Mesenteric fat pad (tissue), 1 donor: ENCODE measurements around the gene VPS41. TPM values are rescaled to one million over a fixed set of nuclear protein-coding genes. Genes with fewer than 3 reads are reported as not detected.

ENCODE experiments used
- DNase-seq: peaks from one replicate; pipeline ENCODE4 v3.0.0-alpha.2; 2020; ENCODE audit warnings: low spot score
- total RNA-seq: library from RNA; stranded (reverse); fragmentation: NEBNext Ultra II Directional; extraction: Animal tissue kit (Norgen Biotek cat#: 25700); gene quantifications from one replicate; pipeline ENCODE4 v1.2.1, GENCODE V29; 2021
- donor health status: DM: yes; HTN: yes; CAD: no.

The VPS41 gene
- total RNA-seq, 1 donor from 2014 or later = 63.3 TPM

- DNase-seq = no peak
These were observed 1.9 kb downstream of the VPS41 start for GRCh38 chr7:38907066-38907465.

DNA sequence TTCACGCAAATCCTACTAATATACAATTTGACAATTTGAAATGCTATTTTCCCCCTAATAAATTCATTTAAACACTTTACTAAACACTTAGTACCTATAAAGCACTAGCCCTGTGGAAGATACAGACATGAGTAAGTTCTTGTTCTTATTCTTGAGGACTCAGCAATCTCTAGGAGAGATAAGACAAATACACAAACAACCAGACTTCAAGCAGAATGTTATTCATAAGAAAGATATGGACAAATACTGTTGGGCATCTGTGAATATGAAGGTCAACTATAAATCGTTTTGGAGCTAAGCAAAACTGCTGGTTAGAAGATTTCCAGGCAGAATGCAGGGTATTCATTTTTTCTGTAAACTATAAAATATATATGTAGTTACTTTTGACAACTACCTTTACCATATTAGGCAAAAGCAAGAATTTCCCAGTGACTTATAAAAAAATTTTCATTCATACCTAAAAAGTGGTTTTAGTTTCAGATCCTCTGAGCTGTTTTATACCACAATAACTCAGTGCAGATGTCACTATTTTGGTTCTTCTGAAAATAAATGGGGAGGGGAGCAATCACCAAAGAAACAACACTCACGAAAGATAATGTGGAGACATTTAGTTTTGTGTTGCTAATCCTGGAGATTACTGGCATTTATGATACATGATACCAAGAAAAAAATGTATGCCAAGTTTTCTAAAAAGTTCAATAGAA is 3.8 kb downstream of the VPS41 start:
- DNase-seq = no peak

DNA sequence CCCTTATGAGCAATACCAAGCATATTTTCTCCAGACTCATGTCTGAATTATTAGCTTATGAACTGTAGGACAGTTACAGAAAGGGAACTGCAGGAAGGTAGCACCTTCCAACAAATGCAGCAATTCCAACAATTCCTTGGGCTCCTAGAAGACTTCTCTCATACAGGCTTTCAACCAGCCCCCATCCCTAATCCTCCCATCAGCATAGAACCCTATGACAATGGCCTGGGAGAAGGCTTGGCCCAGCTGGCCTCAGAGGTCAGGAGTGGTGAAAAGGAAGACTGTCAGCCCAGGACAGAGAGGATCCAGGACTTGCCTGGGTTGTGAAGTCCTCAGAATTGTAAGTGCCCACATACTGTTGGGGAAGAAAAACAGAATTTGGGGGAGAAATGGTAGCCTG is 5.9 kb downstream of the VPS41 start:
- DNase-seq = no peak

DNA sequence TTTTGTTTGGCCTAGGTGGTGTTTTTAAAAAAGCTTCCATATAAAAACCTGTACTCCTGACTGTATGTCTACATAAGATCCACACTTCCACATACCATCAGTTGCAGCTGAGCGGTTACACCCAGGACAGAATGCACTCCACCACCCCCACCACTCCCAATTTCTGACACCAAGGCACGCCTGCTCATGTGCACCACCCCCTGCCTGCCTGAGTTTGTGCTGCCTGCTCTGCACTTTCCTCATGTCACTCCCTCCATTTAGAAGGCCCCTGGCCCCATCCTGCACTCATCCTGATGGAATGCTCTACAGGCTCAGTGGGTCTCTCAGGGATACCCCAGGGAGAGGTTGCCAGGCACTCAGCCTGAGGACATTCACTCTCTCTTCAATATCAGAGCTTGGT is 6.5 kb downstream of the VPS41 start:
- no peak for DNase-seq

DNA sequence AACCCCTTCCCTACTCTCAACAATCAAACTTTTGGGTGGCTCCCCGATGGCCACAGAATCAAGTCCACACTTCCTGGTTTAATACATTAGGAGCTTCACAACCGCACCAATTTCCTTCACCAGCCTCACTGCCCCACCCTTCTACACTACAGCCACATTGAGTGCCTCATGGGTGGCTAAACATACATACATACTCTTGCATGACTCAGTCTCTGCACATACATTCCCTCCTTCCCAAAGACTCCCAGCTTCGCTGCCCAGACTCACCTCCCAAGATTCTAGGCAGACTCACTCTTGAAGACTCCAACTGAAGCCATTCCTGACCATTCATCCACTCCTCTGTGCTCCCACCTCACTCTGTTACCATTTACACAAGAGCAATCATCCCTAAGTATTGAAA is 15.9 kb downstream of the VPS41 start:
- DNase-seq = no peak

- no peak for DNase-seq
These were observed 18.4 kb downstream of the VPS41 start for GRCh38 chr7:38890597-38890996.

DNA sequence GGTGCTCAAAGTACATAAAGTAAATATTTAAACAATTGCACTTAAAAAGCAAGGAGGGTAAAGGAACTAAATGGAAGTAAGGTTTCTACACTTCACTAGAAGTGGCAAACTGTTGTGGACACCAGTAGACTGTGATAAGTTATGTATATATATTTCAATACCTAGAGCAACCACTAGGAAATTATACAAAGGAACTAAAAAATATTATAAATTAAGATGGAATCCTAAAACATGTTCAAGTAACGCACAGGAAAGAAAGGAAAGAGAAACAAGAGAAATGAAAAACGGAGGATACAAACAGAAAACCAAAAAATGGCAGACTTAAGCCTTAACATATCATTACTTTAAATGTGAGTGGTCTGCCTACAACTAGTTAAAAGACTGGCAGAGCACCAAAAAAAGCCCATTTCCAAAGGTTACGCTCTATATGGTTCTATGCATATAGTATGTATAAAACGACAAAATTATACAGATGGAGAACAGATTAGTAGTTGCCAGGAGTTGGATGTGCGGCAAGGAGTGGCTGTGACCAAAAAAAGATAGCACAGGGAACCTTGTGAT is 19.0 kb downstream of the VPS41 start:
- DNase-seq = no peak

- no peak for DNase-seq
These were observed 19.9 kb downstream of the VPS41 start for GRCh38 chr7:38889079-38889478.

DNA sequence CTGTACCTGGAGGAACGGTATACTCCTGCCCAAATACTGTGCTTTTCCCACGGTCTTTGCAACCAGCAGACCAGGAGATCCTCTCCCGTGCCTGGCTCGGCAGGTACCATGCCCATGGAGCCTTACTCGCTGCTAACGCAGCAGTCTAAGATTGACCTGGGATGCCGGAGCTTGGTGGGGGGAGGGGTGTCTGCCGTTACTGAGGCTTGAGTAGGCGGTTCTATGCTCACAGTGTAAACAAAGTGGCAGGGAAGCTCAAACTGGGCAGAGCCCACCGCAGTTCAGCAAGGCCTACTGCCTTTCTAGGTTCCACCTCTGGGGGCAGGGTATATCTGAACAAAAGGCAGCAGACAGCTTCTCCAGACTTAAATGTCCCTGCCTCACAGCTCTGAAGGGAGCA is 22.7 kb downstream of the VPS41 start:
- DNase-seq = no peak

DNA sequence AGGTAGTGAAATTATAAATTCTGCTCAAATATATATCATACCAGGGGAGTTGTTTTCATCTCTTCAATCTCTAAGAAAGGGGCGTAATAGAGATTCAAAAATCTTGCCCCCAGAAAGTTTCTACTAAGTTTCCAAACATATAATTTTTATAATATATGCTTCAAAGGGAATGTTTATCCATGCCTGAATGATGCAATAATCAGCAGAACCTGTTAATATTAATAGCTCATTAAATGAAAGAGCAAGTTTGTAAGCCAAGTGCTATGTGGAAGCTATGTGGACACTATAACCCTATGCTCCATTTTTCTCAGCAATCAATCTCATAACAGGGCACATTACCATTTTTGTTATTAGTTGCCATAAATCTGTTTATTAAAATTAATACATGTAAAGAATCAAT is 25.3 kb downstream of the VPS41 start:
- DNase-seq = no peak

GRCh38 chr7:38881947-38882684 is 26.9 kb downstream of the VPS41 start:
- DNase-seq = no peak

DNA sequence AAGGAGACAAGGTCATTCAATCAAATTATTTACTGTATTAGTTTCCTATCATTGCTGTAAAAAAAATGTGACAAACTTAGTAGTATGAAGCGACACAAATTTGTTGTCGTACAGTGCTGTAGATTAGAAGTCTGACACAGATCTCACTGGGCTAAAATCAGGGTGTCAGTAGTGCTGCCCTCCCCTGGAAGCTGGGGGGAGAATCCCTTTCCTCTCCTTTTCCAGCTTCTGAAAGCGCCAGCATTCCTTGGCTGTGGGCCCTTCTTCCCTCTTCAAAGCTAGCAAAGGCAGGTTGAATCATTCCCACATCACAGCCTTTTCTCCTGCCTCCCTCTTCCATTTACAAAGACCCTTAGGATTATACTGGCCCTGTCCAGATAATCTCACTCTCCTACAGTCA is 28.0 kb downstream of the VPS41 start:
- DNase-seq = no peak

DNA sequence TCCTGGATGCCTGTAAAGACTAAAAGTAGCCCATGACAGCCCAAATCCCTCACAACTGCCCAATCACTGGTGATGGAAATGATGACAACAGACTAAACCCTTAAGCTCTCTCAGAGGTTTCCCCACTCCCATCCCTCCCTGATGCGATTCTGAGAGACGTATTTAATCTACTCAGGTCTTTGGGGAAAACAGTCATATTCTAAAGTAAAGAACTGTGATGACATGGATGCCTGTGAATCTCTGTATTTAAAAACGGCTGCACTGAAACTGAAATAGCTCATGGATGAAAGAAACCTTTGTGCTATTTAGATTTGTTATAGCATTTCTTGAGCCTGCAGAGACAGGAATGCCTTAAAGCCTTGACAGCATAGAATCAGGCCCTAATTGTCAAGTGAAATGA is 28.5 kb downstream of the VPS41 start:
- no peak for DNase-seq

DNA sequence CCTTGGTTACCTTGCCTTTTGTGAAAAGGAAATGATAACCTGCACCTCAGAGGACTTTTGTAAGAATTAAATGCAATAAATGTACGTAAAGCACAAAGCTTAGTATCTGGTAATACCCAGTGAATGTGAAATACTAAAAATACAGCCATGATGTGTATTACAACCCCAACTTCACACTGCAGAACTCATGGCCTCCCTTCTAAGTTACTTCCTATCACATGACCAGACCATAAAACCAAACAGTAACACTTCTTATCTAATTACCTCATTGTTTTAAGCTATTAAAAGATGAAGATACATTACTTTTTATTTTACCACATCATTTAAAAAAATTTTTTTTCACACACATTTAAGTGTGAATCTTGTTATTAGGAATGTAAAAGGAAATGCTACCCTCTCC is 29.0 kb downstream of the VPS41 start:
- no peak for DNase-seq

DNA sequence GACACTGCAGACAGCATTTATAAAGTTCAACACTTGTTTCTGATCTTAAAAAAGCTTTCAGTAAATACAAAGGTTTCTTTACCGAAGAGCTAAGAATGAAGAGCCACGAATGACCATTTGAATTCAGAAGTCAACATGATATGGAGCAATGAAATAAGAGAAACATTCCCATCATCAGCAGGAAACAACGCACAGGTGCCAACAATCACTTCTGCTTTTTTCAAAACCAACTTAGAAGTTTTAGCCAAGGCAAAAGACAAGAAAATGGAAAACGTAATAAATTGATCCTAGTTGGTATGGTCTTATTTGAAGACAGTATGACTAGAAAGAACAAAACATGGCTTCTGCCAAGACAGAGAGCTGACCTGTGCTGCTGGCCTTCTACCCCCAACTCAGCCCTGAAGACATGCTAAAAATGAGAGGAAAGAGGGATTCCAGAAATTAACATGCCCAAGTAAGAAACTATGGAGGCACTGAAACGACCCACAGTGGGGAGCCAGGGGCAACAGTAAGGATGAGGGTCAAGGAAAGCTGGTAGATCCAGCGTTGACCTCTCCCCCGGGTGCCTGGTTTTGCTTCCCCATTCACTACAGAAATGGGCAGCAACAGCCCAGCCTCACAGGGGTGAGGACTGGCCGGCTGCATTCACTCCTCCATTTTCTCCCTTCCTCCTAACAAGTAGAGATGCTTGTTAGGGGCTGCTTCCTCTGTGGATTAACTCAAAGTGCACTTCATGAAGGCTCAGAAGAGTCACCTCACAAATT is 30.1 kb downstream of the VPS41 start:
- no peak for DNase-seq

GRCh38 chr7:38873433-38873832 is 35.6 kb downstream of the VPS41 start:
- no peak for DNase-seq

- DNase-seq = no peak
These were observed 36.8 kb downstream of the VPS41 start for GRCh38 chr7:38872202-38872601.

DNA sequence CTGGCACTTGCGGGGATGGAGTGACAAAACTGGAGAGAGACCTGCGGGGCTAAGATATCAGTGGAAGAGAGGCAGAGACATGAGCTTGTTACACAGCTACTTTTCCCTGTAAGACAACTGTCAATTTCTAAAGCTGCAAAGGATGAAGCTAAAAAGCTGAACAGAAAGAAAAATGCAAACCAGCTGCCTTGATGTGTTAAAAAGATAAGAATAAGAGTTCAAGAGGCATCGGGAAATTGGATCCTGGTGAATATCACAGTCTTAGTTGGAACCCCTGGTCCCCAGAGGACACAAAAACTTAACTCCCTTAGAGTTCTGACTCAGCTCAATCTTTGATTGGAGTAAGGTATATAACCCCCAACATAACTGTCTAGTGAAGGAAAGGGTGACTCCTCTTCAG is 38.8 kb downstream of the VPS41 start:
- no peak for DNase-seq

GRCh38 chr7:38863601-38864291 is 45.2 kb downstream of the VPS41 start:
- no peak for DNase-seq

DNA sequence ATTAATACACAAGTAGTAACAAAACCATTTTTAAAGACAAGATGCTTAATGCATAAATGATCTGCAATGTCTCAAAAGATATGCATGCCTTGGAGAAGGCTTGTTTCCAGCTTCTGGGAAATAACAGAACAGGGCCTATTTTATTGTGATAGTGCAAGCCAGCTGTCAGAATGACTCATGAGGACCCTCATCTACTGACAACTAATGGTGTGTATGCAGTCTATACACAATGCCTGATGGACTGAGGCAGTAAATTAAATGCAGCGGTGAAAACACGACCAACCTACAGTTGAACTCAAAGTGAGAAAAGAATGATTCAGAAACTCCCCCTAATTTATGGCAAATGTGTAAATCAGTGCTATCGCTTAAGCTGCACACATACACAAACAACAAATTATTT is 46.3 kb downstream of the VPS41 start:
- DNase-seq = no peak

DNA sequence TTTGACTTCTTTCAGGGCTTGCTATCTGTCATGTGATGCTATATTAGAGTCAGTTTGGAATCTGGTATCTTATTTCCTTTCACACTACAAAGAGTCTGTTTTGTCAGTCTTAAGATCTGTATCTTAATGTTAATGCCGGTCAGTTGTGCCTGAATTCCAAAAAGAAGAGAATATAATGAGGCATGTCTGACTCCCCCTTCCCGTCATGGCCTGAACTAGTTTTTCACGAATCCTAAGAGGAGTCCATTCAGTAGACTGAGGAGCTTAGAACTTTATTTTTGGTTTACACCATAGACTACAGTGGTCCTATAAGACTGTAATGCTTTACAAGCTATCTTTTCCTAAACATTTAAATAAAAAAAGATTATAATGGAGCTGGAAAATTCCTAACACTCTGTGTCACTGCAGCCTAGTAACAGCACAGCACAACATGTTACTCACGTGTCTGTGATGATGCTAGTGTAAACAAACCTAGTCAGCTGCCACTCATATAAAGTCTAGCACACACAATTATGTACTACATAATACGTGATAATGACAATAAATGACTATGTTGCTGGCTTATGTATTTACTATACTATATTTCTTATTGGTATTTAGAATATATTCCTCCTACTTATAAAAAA is 50.6 kb downstream of the VPS41 start:
- no peak for DNase-seq
